Lung (tissue), 12 donors: ENCODE measurements around the gene CACNA1G. TPM values are rescaled to one million over a fixed set of nuclear protein-coding genes. Genes with fewer than 3 reads are reported as not detected.
A peak's percentile ranks its signal among the peaks of the same experiment; 100 is the strongest.

ENCODE experiments used
- ATAC-seq: fragments of 200-7000 bp; cut with Tn5 transposase; one replicate; pipeline ENCODE4 v1.9.1; 2020; ENCODE audit warnings: moderate number of reproducible peaks; ENCODE audit not compliant: insufficient read depth, low FRiP score
- DNase-seq, 3 donors: peaks; one replicate each; pipeline ENCODE4 v3.0.0-alpha.2; 2013 to 2017
- H3K27ac ChIP-seq, 2 donors: one replicate each; pipeline ENCODE4 v1.5.1; 2013; ENCODE audit warnings: mild to moderate bottlenecking in 2 of 2, moderate library complexity in 2 of 2, control low read depth in 1 of 2, inconsistent platforms in 1 of 2, low read depth in 1 of 2, low read length in 1 of 2
- H3K27me3 ChIP-seq, 3 donors: one replicate each; pipeline ENCODE4 v1.5.1; 2013; ENCODE audit warnings: low read length in 2 of 3; ENCODE audit not compliant: control insufficient read depth in 3 of 3, insufficient read depth in 3 of 3
- H3K36me3 ChIP-seq, 4 donors: one replicate each; pipeline ENCODE4 v1.5.1; 2013; ENCODE audit warnings: low read length in 4 of 4, mild to moderate bottlenecking in 1 of 4, moderate library complexity in 1 of 4; ENCODE audit not compliant: control insufficient read depth in 4 of 4, insufficient read depth in 4 of 4
- H3K4me1 ChIP-seq, 5 donors: one replicate each; pipeline ENCODE4 v1.5.1; 2013; ENCODE audit warnings: low read length in 5 of 5, mild to moderate bottlenecking in 2 of 5, moderate library complexity in 1 of 5; ENCODE audit not compliant: control insufficient read depth in 5 of 5, insufficient read depth in 5 of 5
- H3K4me3 ChIP-seq: one replicate; pipeline ENCODE4 v1.5.1; 2013; ENCODE audit warnings: mild to moderate bottlenecking, control low read depth, moderate library complexity
- H3K9ac ChIP-seq, 2 donors: one replicate each; pipeline ENCODE4 v1.5.1; 2013; ENCODE audit warnings: low read length in 2 of 2, control low read depth in 1 of 2; ENCODE audit not compliant: insufficient read depth in 1 of 2
- H3K9me3 ChIP-seq, 4 donors: one replicate each; pipeline ENCODE4 v1.5.1; 2013; ENCODE audit warnings: low read length in 3 of 4, mild to moderate bottlenecking in 1 of 4, moderate library complexity in 1 of 4; ENCODE audit not compliant: control insufficient read depth in 4 of 4, insufficient read depth in 3 of 4
- WGBS, 2 donors: extraction: QIAGEN DNeasy Blood & Tissue Kit; methylation state at CpG; one replicate each; pipeline ENCODE4 v1.1.7; 2013; 5-methylcytosine and 5-hydroxymethylcytosine counted together
- polyA plus RNA-seq, 2 donors: library from polyadenylated mRNA; stranded (reverse); fragments of 200-250 nt; gene quantifications; one replicate each; pipeline ENCODE4 v1.2.1, GENCODE V29; 2013
- total RNA-seq, 2 donors: library from RNA; depleted of rRNA in 1 of 2; stranded (reverse); fragments of >200 nt in 1 of 2; gene quantifications; one replicate each; pipeline ENCODE4 v1.2.1, GENCODE V29; 2014 to 2021
- TF ChIP-seq, protein P1 (sequence below): IDR thresholded peaks from 2 replicates; pipeline ENCODE4 v1.5.1; 2012; ENCODE audit warnings: mild to moderate bottlenecking; ENCODE audit errors: control extremely low read depth, extremely low read depth
- donor health status: control.
- donor health status: control.
- donor health status: Bipolar disorder and iron deficiency.
- donor health status: healthy.
- donor health status: DM: yes; HTN: yes; CAD: no.

The CACNA1G gene
- total and polyA plus RNA-seq, 4 donors: 0.14 to 3.6 (median 0.24) TPM

DNA sequence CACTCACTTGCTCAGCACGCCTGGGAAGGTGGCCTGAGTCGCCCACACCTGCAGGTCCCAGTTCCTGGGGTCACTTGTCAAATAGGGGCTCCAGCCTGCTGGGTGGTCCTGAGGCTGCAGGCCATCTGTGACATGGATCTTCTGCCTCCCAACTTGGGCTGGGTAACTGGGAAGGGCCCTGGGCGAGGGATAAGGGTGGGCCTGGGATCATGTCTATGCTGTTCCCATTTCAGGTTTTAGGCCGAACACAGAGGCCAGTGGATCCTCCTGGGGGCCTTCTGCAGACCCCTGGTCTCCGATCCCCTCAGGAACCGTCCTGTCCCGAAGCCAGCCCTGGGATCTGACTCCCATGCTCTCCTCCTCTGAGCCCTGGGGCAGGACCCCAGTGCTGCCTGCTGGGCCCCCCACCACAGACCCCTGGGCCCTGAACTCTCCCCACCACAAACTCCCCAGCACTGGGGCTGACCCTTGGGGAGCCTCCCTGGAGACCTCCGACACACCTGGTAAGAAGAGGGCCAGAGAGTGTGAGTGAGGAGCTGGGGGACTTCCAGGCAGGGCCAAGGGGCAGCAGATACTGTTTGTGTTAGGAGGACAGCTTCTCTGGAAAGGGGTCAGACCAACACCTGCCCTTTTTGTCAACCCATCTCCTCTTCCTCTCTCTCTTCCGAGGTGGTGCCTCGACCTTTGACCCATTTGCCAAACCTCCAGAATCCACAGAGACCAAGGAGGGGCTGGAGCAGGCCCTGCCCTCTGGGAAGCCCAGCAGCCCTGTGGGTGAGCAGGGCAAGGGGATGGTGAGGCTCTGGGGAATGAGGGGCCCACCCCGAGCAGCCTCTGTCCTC is 19.7 kb upstream of the CACNA1G start:
- H3K4me3 ChIP-seq: no peak overlapping the region
- WGBS, 2 donors: 93 to 97% methylated on average over 8 to 11 of the region's 11 CpGs
- H3K9ac ChIP-seq: no peak overlapping the region
- ATAC-seq (no peak), DNase-seq (no peak)
- peaks cover 0 to 21% (median 7%) of the 10 kb centered on the region in 5 donors for H3K4me1 ChIP-seq
- H3K36me3 ChIP-seq: no peaks in the 10 kb centered on the region
- no peaks in the 10 kb centered on the region for H3K9me3 ChIP-seq
- no peaks in the 10 kb centered on the region for H3K27me3 ChIP-seq
- H3K27ac ChIP-seq: no peak overlapping the region
- TF ChIP-seq, protein P1, sequence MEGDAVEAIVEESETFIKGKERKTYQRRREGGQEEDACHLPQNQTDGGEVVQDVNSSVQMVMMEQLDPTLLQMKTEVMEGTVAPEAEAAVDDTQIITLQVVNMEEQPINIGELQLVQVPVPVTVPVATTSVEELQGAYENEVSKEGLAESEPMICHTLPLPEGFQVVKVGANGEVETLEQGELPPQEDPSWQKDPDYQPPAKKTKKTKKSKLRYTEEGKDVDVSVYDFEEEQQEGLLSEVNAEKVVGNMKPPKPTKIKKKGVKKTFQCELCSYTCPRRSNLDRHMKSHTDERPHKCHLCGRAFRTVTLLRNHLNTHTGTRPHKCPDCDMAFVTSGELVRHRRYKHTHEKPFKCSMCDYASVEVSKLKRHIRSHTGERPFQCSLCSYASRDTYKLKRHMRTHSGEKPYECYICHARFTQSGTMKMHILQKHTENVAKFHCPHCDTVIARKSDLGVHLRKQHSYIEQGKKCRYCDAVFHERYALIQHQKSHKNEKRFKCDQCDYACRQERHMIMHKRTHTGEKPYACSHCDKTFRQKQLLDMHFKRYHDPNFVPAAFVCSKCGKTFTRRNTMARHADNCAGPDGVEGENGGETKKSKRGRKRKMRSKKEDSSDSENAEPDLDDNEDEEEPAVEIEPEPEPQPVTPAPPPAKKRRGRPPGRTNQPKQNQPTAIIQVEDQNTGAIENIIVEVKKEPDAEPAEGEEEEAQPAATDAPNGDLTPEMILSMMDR: no peak

DNA sequence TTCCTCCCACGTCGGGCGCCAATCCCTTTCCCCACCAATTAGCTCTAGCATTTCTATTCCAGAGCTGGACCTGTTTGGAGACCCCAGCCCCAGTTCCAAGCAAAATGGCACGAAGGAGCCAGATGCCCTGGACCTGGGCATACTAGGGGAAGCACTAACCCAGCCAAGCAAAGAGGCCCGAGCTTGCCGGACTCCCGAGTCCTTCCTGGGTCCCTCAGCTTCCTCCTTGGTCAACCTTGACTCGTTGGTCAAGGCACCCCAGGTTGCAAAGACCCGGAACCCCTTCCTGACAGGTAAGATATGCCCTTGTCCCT is 19.2 kb upstream of the CACNA1G start:
- Histone ChIP-seq H3K27ac (peak overlapping the region in 1 of 2 donors; percentile 84), H3K4me1 (peaks cover 0 to 21% (median 7%) of the 10 kb centered on the region in 5 donors), H3K9me3 (no peaks in the 10 kb centered on the region), H3K36me3 (no peaks in the 10 kb centered on the region), H3K9ac (no peak overlapping the region), H3K27me3 (no peaks in the 10 kb centered on the region), H3K4me3 (peak overlapping the region; percentile 55)
- DNase-seq (no peak), ATAC-seq (no peak)
- TF ChIP-seq, protein P1: no peak
- WGBS, 2 donors: 67 to 71% methylated on average over 9 of the region's 9 CpGs

DNA sequence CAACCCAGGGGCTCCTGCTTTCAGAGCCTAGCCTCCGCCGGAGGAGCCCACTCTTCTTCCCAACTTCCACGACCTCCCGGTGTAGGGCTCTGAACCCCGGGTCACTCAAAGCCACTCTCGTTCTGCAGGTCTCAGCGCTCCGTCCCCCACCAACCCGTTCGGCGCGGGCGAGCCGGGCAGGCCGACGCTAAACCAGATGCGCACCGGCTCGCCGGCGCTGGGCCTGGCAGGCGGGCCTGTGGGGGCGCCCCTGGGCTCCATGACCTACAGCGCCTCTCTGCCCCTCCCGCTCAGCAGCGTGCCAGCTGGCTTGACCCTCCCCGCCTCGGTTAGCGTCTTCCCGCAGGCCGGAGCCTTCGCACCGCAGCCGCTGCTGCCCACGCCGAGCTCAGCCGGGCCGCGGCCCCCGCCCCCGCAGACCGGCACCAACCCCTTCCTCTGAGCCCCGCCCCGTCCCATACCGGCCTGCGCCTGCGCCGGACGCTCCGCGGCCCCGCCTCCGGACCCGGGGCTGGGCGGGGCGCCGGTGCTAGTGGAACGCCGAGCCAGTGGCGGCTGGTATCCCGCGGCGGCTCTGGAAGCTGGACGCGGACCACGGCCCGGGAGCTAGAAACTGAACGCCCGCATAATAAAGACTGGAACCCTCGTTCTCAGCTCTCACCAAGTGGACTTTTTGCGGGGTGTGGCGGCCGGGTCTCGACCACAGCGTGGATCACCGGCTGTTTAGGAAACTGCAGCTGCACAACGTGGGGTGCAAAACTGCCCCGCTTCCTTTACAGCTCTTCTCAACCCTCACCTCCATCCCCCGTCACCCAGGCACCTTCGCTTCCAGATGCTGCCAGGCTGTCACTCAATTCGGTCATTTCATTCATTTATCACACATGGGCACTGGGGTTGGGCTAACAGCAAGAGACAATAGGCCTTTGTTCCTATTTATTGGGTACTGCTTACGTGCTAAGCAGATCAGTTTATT is 18.5 kb upstream of the CACNA1G start:
- Histone ChIP-seq H3K27ac (peak overlapping the region; percentile 61 to 84), H3K36me3 (no peaks in the 10 kb centered on the region), H3K27me3 (no peaks in the 10 kb centered on the region), H3K9ac (peak overlapping the region in 1 of 2 donors; percentile 67), H3K4me3 (peak overlapping the region; percentile 55), H3K9me3 (no peaks in the 10 kb centered on the region), H3K4me1 (peaks cover 0 to 25% (median 7%) of the 10 kb centered on the region in 5 donors)
- ATAC-seq (peak; percentile 90), DNase-seq (peak; percentile 86 to 90 (median 87))
- TF ChIP-seq, protein P1: no peak
- WGBS, 2 donors: 2% methylated on average over 79 to 82 of the region's 82 CpGs
